HG03521 (cell line): ENCODE measurements around the gene UBE3C.
"Not testable (repeated sequence)": the region's sequence is repeated elsewhere in the genome, so short reads cannot be mapped to it uniquely, and the experiment has no call there.

Experiments
- ATAC-seq: cut with Tn5 transposase; IDR thresholded peaks from one replicate; pipeline ENCODE4 v1.9.1; 2021; ENCODE audit warnings: mild to moderate bottlenecking, moderate library complexity; ENCODE audit not compliant: unreplicated experiment

The UBE3C gene

DNA sequence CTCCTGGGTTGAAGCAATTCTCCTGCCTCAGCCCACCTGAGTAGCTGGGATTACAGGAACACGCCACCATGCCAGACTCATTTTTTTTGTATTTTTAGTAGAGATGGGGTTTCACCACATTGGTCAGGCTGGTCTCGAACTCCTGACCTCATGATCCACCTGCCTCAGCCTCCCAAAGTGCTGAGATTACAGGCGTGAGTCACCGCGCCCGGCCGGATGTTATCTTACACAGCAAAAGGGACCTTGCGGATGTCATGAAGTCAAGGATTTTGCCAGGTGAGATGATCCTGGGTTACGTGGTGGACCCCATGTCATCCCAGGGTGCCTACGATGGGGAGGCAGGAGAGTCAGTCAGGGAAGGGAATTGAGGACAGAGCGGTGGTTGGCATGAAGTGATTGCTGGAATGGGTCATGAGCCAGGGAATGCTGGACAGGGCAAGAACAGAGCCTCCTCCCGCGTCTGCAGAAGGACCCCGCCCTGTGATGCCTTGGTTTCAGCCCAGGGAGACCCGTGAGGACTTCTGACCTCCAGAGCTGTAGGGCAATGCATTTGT, 8.7 kb upstream of the UBE3C start:
- no peak for ATAC-seq

DNA sequence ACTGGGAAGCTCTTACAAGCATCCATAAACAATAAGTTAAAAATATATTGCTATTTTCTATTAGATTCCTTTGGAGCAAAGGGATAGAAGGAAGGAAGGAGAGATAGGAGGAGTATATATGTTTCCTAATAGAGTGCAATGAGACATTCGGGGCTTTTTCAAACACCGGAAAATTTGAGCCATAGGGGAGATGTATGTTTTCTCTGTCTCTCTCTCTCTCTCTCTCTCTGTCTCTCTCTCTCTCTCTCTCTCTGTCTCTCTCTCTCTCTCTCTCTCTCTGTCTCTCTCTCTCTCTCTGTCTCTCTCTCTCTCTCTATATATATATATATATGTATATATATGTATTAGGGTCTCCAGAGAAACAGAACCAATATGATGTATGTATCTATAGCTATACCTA, 7.9 kb upstream of the UBE3C start:
- ATAC-seq = not testable (repeated sequence)

DNA sequence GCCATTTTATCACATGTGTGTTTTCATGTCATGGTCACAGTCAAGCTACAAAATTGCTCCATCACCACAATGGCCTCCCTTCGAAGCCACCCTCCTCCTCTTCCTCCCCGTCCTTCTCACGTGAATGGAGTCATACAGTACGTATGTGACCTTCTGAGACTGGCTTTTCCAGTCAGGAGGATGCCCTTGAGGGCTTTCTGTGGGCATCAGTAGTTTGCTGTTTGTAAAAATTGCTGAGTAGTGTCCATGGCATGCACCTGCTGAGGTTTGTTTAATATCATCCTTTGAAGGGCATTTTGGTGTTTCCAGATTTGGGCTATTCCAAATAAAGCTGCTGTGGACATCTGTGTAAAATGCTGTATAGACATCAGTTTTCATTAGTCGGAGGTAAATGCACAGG, 5.9 kb upstream of the UBE3C start:
- no peak for ATAC-seq

DNA sequence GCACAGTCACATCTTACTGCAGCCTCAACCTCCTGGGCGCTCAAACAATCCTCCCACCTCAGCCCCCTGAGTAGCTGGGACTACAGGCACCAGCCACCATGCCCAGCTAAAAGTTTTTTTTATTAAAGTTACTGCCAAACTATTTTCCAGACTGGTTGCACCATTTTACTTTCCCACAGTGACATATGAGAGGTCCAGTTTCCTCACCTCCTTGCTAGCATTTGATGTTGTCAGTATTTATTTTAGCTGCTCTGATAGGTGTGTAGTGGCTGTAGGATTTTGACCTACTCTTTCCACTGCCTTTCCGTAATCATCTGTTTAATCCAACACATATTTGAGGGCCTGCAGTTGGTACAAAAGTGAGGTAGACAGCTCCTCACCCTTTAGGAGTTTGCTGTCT, 5.4 kb upstream of the UBE3C start:
- ATAC-seq = no peak

DNA sequence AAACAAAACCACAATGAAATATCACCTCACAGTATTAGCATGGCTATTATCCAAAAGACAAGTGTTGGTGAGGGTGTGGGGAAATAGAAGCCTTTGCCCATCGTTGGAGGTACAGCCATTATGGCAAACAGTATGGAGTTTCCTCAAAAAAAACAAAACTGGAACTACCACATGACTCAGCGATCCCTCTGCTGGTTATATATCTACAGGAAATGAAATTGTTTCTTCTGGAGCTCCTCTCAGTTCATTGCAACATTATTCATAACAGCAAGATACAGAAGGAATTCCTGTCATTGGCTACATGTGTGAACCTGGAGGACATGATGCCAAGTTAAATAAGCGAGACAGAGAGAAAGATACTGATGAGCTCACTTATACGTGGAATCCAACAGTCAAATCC, 2.4 kb upstream of the UBE3C start:
- ATAC-seq = no peak

DNA sequence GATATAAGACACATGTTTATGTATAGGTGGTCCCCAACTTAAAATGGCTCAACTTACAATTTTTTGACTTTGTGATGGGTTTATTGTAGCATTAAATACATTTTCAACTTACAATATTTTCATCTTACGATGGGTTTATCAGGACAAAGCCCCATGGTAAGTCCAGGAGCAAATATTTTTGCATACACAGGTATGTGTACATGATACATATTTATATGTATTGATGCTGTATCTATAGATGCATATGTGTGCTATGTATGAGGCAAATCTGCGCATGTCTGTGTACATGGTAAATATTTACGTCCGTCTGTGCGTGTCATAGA, 664 bp upstream of the UBE3C start:
- ATAC-seq = no peak

DNA sequence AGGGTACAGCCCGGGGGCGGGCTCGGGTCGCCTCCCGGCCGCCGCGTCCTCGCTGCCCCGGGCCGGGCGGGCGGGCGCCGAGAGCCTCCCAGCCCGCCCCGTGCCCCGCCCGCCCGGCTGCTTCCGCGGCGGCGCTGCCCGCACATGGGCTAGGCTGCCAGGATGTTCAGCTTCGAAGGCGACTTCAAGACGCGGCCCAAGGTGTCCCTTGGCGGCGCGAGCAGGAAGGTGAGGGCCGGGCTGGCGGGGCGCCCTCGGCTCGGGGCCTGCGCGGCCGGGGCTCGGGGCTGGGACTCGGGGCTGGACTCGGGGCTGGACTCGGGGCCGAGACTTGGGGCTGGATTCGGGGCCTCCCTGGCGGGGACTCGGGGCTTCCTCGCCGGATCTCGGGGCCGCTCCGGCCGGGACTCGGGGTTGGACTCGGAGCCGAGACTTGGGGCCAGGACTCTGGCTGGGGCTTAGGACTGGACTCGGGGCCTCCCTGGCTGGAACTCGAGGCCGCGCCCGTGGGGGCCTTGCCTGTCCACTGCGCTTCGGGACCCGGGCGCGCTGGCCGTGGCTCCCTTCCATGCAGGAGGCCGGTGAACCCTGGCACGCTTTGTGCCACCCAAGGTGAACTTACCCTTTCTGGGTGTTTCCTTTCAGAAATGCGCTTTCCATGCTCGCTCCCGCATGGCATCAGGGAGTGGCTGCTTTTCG, 534 bp downstream of the UBE3C start:
- peak; percentile 49 for ATAC-seq

DNA sequence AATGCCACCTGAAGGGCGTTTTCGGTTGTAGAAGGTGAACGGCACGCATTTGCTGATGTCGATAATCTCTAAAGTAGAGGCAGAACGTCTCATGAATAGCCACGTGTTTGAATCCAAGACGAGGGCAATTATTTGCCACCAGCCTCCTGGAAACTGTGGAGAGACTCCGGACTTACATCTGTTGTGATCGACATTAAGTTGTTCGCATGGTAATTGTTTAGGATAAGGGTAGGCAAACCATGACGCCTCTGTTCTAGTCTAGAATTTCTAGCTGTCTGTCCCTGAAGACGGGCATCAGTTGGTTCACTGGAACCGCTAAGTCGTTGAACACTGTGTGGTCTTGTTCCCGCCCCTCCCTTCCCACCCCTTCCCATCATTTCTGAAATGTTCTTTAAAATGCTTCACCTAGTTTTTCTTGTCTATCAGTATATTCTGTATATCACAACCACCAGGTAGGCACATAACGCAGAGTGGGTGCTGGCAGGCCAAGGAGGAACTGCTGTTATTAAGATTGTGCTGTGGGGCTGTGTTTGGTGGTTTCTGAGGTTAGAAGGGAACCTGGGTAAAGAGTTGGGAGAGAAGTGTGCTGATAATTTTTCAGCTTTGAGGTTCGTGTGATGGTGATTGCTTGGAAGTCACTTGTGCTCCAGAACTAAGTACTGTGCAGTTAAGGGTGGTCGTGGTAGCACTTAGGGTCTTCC, 1.2 kb downstream of the UBE3C start:
- ATAC-seq = no peak

DNA sequence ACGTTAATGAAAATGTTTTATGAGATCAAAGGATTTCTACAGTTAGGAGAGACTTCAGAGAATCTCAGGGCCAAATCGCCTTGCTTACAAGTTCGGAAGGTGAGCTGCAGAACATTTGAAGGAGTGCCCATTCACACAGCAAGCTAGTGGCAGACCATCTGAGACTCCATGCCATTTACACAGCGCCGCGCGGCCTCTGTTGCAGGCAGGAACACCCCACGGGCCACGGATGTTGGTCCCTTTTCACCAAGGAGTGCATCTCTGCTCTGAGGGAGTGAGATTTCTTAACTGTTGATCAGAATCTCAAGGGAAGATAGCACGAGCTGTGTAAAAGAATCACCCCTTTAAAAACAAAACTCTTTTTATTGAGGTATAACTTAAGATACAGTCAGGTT, 1.8 kb downstream of the UBE3C start:
- ATAC-seq = no peak

DNA sequence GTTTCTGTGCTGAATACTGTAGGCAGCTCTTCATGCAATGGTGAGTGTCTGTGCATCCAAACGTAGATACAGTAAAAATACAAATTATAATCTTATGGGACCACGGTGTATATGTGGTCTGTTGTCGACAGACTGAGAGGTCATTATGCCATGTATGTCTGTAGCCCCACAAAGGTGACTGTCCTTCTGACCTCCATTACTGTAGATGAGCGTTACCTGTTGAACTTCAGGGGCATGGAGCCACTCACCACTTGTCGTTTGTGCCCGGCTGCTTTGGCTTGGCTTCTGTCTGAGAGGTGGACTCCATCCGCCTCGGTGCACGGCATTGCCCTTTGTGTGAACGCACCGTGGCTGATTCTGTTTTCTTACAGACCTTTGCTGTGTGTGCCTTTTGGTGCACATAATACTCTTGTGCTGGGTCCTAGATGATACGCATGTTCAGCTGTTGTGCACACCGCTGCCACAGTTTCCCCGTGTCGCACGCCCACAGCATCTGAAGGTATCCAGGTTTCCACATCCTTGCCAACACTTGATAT, 2.9 kb downstream of the UBE3C start:
- no peak for ATAC-seq

DNA sequence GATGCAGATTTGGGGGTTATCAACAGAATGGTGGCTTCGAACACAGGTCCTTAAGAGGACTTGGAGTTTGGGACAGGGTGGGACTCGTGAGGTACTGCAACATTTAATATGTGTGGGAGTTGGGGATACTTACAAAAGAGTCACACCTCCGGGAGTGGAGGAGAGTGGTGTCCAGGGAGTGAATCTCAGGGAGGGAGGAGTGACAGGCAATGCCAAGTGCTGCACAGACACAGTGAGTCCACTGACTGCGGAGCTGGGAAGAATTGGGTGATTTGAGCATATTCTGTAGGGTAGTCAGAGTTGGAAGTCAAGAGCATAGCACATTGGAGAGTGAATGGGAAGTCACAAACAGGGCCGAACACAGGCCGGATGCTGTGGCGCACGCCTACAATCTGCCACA, 5.1 kb downstream of the UBE3C start:
- no peak for ATAC-seq

DNA sequence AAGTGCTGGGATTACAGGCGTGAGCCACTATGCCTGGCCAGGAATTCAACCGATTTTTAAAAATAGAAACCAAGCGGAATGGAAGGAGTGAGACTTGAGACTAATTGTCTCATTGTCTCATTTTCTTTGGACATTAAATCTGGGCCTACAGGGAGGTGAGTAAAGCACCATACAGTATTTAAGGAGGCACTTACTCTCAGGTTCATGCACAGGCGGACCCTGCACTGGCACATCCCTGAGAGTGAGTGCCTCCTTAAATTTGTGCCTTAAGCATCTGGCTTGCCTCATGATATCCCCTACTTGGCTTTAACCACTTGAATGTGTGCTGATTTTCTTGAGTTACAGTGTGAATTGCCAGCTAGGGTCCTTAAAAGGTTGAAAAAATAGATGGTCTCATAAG, 10.6 kb downstream of the UBE3C start:
- no peak for ATAC-seq

DNA sequence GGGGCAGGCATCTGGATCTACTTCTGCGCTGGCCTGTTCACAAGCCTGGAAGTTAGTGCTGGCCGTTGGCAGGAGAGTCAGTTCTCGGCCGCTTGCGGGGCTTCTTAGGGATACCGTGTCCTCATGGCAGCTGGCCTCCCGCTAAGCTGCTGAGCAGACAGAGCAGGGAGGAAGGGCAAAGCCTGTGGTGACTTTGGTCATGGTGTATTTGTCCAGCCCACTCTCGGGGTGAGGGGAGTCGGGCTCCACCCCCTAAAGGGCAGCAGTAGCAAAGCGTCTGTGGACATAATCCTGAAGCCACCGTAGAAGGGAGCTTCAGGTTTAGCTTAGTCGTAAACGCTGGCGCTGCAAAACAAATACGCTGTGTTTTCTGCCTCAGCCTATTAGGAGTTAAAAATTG, 12.2 kb downstream of the UBE3C start:
- no peak for ATAC-seq

DNA sequence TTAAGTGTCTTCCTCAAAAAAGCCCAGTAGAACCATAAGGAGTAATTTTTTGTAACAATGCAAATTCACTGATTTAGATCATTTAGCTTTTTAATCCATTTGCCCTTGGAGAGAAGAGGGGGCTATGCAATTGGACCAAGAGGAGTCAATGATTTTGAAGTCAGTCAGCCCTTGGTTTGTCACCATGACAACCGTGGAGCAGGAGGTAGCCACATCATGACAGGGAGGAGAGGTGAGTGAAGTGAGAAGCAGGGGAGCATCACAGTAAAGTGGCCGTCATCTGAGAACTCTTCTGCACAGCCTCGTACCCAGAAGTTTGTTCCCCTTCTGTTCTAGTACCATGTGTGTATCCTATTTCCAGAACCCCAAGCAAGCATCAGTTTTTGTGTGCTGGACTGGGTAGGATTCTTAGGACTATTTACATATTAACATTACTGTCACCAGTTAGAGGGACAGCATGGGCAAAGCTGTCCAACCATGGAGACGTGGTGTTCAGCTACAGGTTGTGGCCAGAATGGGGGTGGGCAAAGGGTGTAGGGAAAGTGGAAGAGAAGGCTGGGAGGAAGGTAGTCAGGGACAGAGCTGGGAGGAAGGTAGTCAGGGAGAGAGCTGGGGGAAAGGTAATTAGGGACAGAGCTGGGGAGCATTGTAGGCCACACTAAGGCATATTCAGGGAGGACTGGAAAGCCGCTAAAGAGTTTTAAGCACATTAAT, 13.1 kb downstream of the UBE3C start:
- ATAC-seq = no peak

DNA sequence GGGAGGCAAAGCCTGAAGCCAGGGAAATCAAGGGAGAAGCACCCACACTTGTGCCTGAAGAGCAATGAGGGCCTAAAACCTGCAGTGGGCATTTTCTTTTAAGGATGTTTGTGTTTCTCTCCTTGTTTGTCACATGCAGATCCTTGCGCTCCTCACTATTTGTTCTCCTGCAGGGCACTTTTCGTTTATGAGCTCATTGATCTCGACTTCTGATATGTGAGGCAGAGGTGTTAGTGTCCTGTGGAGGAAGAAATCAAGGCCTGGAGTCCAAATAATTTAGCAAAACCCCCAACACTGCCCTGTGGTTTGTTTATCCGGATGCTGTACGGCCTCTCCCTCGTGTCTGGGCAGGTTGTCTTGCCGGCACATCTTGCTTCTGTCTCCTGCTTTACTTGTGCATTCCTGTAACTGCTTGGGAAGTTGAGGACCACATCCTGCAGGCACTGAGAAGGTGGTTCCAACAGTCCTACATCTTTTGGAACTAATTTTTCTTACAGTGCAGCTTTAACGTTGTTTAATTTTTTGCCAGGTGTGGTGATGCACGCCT, 13.7 kb downstream of the UBE3C start:
- ATAC-seq = no peak

DNA sequence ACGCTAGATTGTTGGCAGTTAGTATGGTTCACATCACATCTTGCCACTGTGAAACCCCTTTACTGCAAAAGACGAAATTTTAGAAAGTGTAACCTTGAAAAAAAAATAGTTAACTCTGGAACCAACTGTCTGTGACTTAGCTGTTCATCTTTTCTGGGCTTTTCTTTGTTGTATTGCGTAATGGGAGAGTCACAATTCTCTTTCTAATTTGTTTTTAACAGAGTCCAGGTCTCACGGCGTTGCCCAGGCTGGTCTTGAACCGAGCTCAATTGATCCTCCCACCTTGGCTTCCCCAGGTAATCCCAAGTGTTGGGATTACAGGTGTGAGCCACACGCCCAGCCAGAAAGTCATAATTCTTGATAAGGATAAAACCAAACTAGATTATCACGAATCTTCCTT, 14.5 kb downstream of the UBE3C start:
- ATAC-seq = no peak

DNA sequence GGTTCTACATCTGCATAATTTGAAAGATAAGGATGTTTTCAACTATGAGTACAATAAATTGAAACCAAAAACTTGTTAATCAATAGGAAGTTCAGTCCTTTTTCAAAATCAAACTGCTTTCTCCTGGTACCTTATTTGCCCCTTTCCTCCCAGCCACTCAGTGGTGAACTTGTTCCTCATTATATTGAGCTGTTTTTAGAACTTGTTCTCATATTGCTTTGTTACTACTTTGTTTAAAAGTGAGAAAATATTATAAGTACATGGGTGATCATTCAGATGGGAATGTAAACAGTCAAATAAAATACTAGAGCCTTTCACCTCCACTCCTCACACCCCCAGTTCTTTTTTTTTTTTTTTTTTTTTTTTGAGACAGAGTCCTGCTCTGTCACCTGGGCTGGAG, 17.2 kb downstream of the UBE3C start:
- ATAC-seq = no peak

DNA sequence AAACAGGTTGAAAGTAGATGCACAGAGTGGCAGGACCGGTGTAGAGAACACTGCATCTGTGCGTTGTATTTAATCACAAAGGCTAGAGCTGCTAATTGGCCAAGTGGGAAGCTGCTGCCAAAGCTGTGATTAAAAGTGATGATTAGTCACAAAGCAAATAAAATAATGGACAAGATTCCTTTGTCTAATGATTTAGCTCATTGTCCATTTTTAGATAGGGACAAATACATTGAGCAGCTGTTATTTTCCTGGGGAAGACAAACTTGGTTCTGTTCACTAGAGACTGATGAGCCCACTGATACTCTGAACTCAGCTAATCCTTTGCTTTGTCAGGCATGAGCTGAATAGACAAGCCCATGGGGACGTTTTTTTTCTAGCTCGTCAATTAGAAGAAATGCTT, 19.7 kb downstream of the UBE3C start:
- ATAC-seq = no peak

DNA sequence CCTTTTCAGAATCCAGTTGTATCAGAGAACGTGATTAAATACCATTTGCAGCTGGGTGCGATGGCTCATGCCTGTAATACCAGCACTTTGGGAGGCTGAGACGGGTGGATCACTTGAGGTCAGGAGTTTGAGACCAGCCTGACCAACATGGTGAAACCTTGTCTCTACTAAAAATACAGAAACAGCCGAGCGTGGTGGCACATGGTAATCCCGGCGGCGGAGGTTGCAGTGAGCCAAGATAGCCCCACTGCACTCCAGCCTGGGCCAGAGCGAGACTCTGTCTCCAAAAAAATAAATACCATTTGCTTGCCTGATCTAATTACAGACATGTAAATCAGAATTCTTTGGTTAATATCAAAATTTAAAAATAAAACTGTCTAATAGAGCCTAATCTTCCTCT, 20.8 kb downstream of the UBE3C start:
- ATAC-seq = not testable (repeated sequence)

DNA sequence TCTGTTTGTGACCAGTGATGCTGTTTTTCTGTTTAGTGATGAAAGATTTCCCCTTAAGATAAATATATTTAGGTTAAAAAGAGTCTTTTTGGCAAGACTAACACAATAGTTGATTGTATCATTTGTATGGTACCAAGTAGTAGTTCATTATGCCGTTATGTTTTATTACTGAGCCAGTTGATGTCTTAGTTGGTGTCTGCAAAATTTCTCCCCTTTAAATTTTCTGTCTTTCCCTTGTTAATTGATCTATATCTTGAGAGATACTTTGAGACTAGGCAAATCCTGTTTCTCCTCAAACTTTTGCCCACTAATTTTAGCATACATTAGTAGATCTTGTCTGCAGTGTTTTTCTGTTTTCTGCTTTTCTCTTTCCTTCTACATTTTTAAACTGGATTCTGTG, 21.7 kb downstream of the UBE3C start:
- ATAC-seq = no peak

DNA sequence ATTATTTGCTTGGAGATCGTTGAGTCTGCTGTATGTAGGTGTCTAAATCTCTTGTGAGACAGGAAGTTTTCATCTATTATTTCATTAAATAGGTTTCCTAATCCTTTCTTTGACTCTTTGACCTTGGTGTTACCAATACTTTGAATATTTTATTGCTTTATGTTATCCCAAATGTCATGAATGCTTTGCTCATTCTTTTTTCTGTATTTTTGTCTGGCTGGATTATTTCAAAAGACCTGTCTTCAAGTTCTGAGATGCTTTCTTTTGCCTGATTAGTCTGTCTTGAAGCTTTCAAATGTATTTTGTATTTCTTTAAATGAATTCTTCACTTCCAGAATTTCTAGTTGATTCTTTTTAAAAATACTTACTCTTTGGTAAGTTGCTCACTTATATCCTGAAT, 27.3 kb downstream of the UBE3C start:
- no peak for ATAC-seq

DNA sequence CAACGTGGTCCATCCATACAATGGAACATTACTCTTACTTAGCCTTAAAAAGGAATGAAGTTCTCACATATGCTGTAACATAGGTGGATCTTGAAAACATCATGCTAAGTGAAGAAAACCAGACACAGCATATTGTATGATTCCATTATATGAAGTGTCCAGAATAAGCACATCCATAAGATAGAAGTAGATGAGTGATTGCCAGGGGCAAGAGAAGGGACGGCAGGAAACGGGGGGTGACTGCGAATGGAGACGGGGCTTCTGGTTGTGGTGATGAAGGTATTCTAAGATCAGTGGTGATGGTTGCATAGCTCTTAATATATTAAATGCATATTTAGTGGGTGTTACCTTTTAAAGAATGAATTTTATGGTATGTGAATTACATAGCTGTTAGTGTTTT, 29.8 kb downstream of the UBE3C start:
- ATAC-seq = no peak
